HFF-Myc (cell line): ENCODE data around the gene FAAP100.

ENCODE experiments used
- DNase-seq: peaks from one replicate; pipeline ENCODE4 v3.0.0-alpha.2; 2011; ENCODE audit warnings: low read depth; ENCODE audit errors: extremely low read depth
- H3K4me3 ChIP-seq: replicated peaks from 2 replicates; pipeline ENCODE4 v1.5.1; 2011; ENCODE audit warnings: low read depth, mild to moderate bottlenecking, control low read depth, low read length
- TF ChIP-seq, protein P1 (sequence below): IDR thresholded peaks from 2 replicates; pipeline ENCODE4 v1.5.1; 2012; ENCODE audit warnings: mild to moderate bottlenecking, low read depth, low read length, control low read depth; ENCODE audit errors: missing control alignments

Gene FAAP100

DNA sequence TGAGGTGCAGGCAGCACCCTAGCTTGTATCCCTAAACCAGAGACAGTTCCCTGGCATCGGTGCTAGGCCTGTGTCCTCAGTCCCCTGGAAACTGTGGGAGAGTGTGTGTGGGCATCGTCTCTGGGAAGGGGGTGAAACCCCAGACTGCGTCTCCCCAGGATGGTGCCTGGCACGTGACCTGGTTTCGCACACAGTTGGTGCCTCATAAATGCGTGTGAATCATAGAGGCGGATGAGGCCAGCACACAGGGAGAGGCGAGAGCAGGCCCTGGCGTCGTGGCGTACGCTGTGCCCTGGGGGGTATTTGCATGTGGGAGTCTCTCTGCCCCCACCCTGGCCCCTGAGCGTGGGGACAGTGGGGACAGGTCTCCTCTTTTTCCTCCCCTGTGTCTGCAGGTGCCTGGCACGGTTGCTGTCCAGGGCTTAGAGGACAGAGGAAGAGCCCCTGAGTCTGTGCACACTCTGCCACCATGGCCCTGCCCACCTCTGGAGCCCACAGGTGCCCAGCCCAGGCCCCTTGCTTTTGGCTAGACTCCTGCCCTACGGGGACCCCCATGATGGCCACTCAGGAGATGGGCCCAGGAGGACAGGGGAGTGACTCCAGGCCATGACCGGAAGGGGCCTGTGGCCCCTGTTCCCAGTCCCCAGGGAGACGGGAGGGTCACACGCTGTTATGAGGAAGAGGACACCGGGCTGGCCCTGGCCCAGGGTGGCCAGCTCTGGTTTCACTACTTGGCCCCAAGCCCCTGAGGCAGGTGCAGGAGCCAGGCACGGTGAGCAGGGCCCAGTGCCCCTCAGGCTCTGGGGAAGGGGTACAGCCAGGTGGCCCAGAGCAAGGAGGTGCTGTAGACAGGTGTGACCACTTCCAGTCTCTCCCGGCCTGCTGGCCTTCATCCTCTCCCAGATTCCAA lies 25.2 kb downstream of the FAAP100 start:
- H3K4me3 ChIP-seq = no peak overlapping the region
- DNase-seq = no peak
- TF ChIP-seq, protein P1, sequence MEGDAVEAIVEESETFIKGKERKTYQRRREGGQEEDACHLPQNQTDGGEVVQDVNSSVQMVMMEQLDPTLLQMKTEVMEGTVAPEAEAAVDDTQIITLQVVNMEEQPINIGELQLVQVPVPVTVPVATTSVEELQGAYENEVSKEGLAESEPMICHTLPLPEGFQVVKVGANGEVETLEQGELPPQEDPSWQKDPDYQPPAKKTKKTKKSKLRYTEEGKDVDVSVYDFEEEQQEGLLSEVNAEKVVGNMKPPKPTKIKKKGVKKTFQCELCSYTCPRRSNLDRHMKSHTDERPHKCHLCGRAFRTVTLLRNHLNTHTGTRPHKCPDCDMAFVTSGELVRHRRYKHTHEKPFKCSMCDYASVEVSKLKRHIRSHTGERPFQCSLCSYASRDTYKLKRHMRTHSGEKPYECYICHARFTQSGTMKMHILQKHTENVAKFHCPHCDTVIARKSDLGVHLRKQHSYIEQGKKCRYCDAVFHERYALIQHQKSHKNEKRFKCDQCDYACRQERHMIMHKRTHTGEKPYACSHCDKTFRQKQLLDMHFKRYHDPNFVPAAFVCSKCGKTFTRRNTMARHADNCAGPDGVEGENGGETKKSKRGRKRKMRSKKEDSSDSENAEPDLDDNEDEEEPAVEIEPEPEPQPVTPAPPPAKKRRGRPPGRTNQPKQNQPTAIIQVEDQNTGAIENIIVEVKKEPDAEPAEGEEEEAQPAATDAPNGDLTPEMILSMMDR = no peak

DNA sequence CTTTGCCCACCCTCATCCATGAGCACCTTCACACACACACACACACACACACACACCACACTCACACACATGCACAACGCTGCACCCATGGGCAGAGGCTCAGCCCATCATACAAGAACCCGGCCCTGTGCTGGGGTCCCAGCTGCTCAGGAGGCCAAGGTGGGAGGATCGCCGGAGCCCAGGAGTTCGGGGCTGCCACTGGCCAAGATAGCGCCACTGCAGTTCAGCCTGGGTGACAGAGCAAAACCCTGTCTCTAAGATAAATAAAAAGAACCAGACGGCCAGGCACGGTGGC lies 27.3 kb downstream of the FAAP100 start:
- no peak for DNase-seq
- TF ChIP-seq, protein P1 = no peak

DNA sequence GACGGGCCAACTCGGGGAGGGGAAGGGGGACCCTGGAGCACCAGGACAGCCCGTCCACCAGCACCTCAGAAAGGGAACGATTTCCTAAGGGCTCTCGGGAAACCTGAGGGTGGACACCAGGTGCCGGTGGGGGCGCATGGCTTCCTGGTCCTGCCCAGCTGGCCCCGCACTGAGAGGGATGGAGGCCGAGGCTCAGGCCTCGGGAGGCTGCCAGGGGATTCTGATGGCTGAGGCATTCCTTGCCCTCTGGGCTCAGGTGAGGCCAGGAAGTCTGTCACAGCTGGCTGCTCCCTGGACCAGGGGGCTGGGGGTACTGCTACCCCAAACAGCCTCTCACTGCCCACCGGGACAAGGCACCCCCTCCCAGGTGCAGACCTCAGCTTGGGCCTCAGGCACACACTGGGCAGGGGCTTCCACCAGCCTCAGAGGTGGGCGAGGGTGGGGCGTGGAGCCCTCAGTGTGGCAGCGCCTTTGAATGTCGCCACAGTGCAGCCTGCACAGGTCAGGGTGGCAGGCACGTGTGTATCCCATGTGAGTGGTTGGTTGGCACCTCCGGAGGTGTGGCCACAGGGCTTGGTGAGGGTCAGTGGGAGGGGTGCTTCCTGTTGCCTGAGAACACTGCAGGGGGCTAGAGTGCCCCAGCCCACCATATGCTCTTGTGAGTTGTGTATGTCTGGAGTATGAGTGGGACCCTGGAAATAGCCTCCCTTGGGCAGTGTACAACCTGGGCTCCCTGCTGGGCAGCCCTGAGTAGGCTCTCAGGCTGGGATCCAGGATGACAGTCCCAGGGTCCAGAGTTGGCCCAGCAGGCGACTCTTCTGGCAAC lies 27.9 kb downstream of the FAAP100 start:
- TF ChIP-seq, protein P1 = no peak
- H3K4me3 ChIP-seq = no peak overlapping the region
- DNase-seq = no peak

More for the DNA sequence above, 27.3 kb downstream of the FAAP100 start:
- H3K4me3 ChIP-seq = no peak overlapping the region

DNA sequence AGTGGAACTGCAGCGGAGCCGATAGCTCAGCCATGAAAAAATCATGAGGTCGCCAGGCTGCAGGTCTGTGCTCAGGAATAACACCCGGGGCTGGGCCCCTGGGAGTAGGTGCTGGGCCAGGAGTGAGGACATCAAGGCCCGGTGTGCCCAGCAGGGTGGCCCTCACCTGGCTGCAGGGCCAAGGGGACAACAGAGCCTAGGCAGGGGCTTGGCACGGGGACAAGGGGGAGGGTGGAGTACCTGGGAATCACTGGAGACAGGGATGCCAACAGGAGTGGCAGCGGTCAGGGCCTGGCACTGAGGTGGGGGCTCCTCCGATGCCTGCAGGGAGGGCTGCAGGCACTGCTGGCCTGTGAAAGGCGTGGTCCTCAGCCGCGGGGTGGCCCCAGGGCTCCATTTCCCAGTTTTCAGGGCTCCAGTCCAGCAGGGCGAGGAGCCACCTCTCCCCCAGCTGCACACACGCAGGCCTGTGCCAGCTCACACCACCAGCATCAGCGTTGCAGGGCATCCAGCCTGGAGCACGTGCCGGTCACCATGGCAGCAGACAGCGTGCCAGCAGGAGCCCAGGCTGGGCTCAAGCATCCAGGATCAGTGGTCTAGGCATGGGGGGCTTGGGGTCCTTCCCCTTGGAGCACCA lies 28.6 kb downstream of the FAAP100 start:
- DNase-seq = no peak
- TF ChIP-seq, protein P1 = no peak
- H3K4me3 ChIP-seq = no peak overlapping the region

DNA sequence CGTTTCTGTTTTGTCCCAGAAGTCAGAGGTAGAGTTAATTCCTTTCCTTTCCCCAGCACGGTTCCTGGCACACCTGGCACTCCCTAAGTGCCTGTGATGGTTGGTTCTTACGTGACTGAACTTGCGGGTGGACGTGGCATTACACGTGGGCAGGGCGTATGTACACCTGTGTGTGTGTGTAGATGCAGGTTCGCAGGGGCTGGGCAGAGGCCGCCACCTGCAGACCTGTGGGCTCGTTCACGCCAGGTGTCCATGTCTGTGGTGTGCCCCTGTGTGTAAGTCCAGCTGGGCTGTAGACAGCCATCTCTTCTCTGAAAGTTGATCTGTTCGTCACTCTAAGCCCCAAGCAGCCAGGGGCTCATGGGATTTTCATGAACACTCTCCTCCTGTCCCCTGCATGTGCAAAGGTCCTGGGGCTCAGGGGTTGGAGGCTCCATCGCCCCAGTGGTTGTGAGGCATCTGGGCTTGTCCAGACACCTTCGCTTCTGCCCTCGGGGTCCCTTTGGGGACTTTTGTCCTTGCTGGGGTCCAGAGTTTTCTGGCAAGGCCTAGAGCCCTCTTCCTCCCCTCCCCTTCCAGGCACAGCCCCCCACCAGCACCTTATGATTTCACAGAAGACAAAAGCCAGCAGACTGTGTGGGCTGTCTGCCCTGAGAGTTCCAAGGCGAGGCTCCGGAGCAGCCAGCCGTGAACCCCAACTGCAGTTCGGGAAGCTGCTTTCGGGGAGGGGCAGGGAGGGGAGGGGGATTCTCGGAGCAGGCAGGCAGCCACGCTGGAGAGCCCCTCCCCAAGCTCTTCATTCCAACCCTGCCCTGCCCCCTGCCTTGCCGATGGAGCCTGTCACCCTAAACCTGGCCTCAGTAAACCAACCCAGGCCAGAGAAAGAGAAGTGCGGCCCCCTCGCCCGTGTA lies 29.4 kb downstream of the FAAP100 start:
- no peak overlapping the region for H3K4me3 ChIP-seq
- DNase-seq = no peak
- TF ChIP-seq, protein P1 = no peak
